H1 (cell line): Measurements from ENCODE around the gene AGBL1. TPM values are rescaled to one million over a fixed set of nuclear protein-coding genes. Genes with fewer than 3 reads are reported as not detected.

Experiments
- CTCF ChIA-PET: fragments of 300-600 bp; sonication (Branson Sonifier 250); formaldehyde crosslinking; loops from one replicate; lab custom pipeline; 2021; ENCODE audit not compliant: partially characterized antibody; lab: Charles Lee
- POLR2A ChIA-PET: fragments of 300-600 bp; sonication (Branson Sonifier 250); formaldehyde crosslinking; loops from one replicate; lab custom pipeline; 2021; ENCODE audit warnings: inconsistent platforms; ENCODE audit not compliant: partially characterized antibody; lab: Charles Lee
- DNase-seq, 2 experiments: peaks; one replicate each; pipeline versions ENCODE4 v3.0.0 to v3.0.0-alpha.2; 2010 to 2022; ENCODE audit warnings: low spot score in 2 of 2, low read depth in 1 of 2, mixed read lengths in 1 of 2
- FAIRE-seq: peaks from 2 replicates; lab custom pipeline; 2011; peaks lifted over from hg19 to GRCh38; lab: Jason Lieb, UNC
- H2AFZ ChIP-seq: 2 replicates; pipeline ENCODE4 v1.8.1; 2012; ENCODE audit warnings: low read length, inconsistent platforms
- H2AK5ac ChIP-seq: 2 replicates; pipeline ENCODE4 v1.6.1; 2013; ENCODE audit warnings: low read depth, low read length
- H2BK120ac ChIP-seq: replicated peaks from 2 replicates; pipeline ENCODE3; 2013; ENCODE audit warnings: low read depth, low read length, inconsistent platforms
- H2BK12ac ChIP-seq: 2 replicates; pipeline ENCODE4 v1.6.1; 2013; ENCODE audit warnings: low read depth, low read length
- H2BK15ac ChIP-seq: 2 replicates; pipeline ENCODE4 v1.6.1; 2013; ENCODE audit warnings: low read length
- H2BK20ac ChIP-seq: 2 replicates; pipeline ENCODE4 v1.6.1; 2013; ENCODE audit warnings: low read length
- H2BK5ac ChIP-seq: 2 replicates; pipeline ENCODE4 v1.6.1; 2013; ENCODE audit warnings: low read depth, low read length
- H3K14ac ChIP-seq: 2 replicates; pipeline ENCODE4 v1.6.1; 2013; ENCODE audit warnings: inconsistent platforms; ENCODE audit not compliant: insufficient read length
- H3K18ac ChIP-seq: 2 replicates; pipeline ENCODE4 v1.6.1; 2013; ENCODE audit warnings: low read length; ENCODE audit errors: extremely low read depth
- H3K23ac ChIP-seq: 2 replicates; pipeline ENCODE4 v1.6.1; 2013; ENCODE audit warnings: inconsistent platforms; ENCODE audit not compliant: insufficient read length
- H3K23me2 ChIP-seq: 2 replicates; pipeline ENCODE4 v1.6.1; 2013; ENCODE audit warnings: low read depth, low read length
- H3K27ac ChIP-seq: 2 replicates; pipeline ENCODE4 v1.6.1; 2011; ENCODE audit warnings: low read depth, low read length, inconsistent platforms
- H3K27me3 ChIP-seq, 4 experiments: replicated peaks in 1 of 4; 1 replicate in 1 of 4; 2 replicates in 3 of 4; pipeline versions ENCODE4 v1.6.1 to v1.8.1; 2011 to 2013; ENCODE audit warnings: low read length in 3 of 4, mild to moderate bottlenecking in 3 of 4, inconsistent platforms in 2 of 4, mixed read lengths in 2 of 4, moderate library complexity in 1 of 4; ENCODE audit not compliant: control insufficient read depth in 3 of 4, insufficient read depth in 3 of 4; ENCODE audit errors: extremely low read depth in 1 of 4
- H3K36me3 ChIP-seq, 4 experiments: 2 replicates each; pipeline versions ENCODE4 v1.6.1 to v1.8.1; 2011 to 2013; ENCODE audit warnings: mild to moderate bottlenecking in 4 of 4, low read length in 3 of 4, moderate library complexity in 2 of 4, control low read depth in 1 of 4, inconsistent platforms in 1 of 4; ENCODE audit not compliant: insufficient read depth in 4 of 4, control insufficient read depth in 2 of 4
- H3K4ac ChIP-seq: replicated peaks from 2 replicates; pipeline ENCODE3; 2013; ENCODE audit warnings: low read length, low read depth, mixed read lengths, inconsistent platforms; ENCODE audit not compliant: insufficient read length
- H3K4me1 ChIP-seq, 4 experiments: replicated peaks in 1 of 4; 1 replicate in 1 of 4; 2 replicates in 3 of 4; pipeline versions ENCODE4 v1.6.1 to v1.8.1; 2011 to 2013; ENCODE audit warnings: low read length in 3 of 4, inconsistent platforms in 2 of 4, mixed read lengths in 1 of 4; ENCODE audit not compliant: insufficient read depth in 4 of 4, control insufficient read depth in 3 of 4
- H3K4me2 ChIP-seq, 2 experiments: 2 replicates each; pipeline versions ENCODE4 v1.6.1 to v1.8.1; 2011 to 2013; ENCODE audit warnings: low read depth in 2 of 2, low read length in 2 of 2, control low read depth in 1 of 2, inconsistent platforms in 1 of 2, mild to moderate bottlenecking in 1 of 2; ENCODE audit not compliant: insufficient read depth in 1 of 2
- H3K4me3 ChIP-seq, 4 experiments: fragments of 200-600, 300-600 bp in 1 of 4; sonication (generic), shearing (Covaris generic), sonication (Bioruptor Twin) in 1 of 4; 2 replicates each; pipeline versions ENCODE4 v1.5.1 to v1.8.1; 2011 to 2016; ENCODE audit warnings: low read length in 4 of 4, low read depth in 3 of 4, control low read depth in 2 of 4, inconsistent platforms in 2 of 4, mild to moderate bottlenecking in 2 of 4, mixed read lengths in 1 of 4, moderate library complexity in 1 of 4; ENCODE audit not compliant: insufficient read depth in 2 of 4; ENCODE audit errors: extremely low read depth in 1 of 4
- H3K56ac ChIP-seq: replicated peaks from 2 replicates; pipeline ENCODE3; 2013; ENCODE audit warnings: low read depth, mild to moderate bottlenecking, mixed read lengths, low read length, inconsistent platforms; ENCODE audit not compliant: insufficient read length
- H3K79me1 ChIP-seq: 2 replicates; pipeline ENCODE4 v1.6.1; 2013; ENCODE audit warnings: low read depth, low read length, control low read depth
- H3K79me2 ChIP-seq, 2 experiments: 2 replicates each; pipeline versions ENCODE4 v1.6.1 to v1.8.1; 2012 to 2013; ENCODE audit warnings: low read length in 2 of 2, mild to moderate bottlenecking in 2 of 2, inconsistent platforms in 1 of 2; ENCODE audit not compliant: insufficient read depth in 2 of 2, control insufficient read depth in 1 of 2
- H3K9ac ChIP-seq, 4 experiments: replicated peaks in 1 of 4; 1 replicate in 1 of 4; 2 replicates in 3 of 4; pipeline versions ENCODE4 v1.6.1 to v1.8.1; 2011 to 2013; ENCODE audit warnings: low read depth in 3 of 4, low read length in 3 of 4, control low read depth in 2 of 4, mild to moderate bottlenecking in 2 of 4, moderate library complexity in 2 of 4, inconsistent platforms in 1 of 4; ENCODE audit errors: extremely low read depth in 1 of 4
- H3K9me3 ChIP-seq, 2 experiments: 2 replicates each; pipeline versions ENCODE4 v1.6.1 to v1.8.1; 2012 to 2013; ENCODE audit warnings: mild to moderate bottlenecking in 2 of 2, moderate library complexity in 2 of 2, control low read depth in 1 of 2, inconsistent platforms in 1 of 2, low read depth in 1 of 2, low read length in 1 of 2, mixed read lengths in 1 of 2; ENCODE audit not compliant: insufficient read depth in 2 of 2
- H4K20me1 ChIP-seq, 2 experiments: replicated peaks in 1 of 2; 2 replicates each; pipeline versions ENCODE3 to v1.8.1; 2011 to 2013; ENCODE audit warnings: inconsistent platforms in 2 of 2, low read length in 2 of 2, mild to moderate bottlenecking in 1 of 2; ENCODE audit not compliant: insufficient read depth in 2 of 2, control insufficient read depth in 1 of 2
- H4K5ac ChIP-seq: 2 replicates; pipeline ENCODE4 v1.6.1; 2013; ENCODE audit warnings: low read length, low read depth, mixed read lengths, inconsistent platforms; ENCODE audit not compliant: insufficient read length
- H4K8ac ChIP-seq: 2 replicates; pipeline ENCODE4 v1.8.0; 2013; ENCODE audit warnings: mild to moderate bottlenecking, moderate library complexity, low read length, inconsistent platforms; ENCODE audit not compliant: insufficient read depth; ENCODE audit errors: extremely low read depth
- H4K91ac ChIP-seq: replicated peaks from 2 replicates; pipeline ENCODE3; 2013; ENCODE audit warnings: low read length, mixed read lengths, inconsistent platforms; ENCODE audit not compliant: insufficient read length
- ATF2 ChIP-seq: IDR thresholded peaks from 2 replicates; pipeline ENCODE4 v1.6.1; 2012; ENCODE audit warnings: low read length, inconsistent platforms
- EGR1 ChIP-seq: IDR thresholded peaks from 2 replicates; pipeline ENCODE4 v1.6.1; 2011; ENCODE audit warnings: low read depth, low read length, borderline replicate concordance
- KDM5A ChIP-seq: fragments of 200-600 bp; IDR thresholded peaks from 2 replicates; pipeline ENCODE4 v1.7.1; 2012; ENCODE audit warnings: mild to moderate bottlenecking, low read length, inconsistent platforms, mixed read lengths
- RNF2 ChIP-seq: fragments of 200-900, 300-1000 bp; sonication (generic); IDR thresholded peaks from 2 replicates; pipeline ENCODE4 v1.7.1; 2016; ENCODE audit warnings: borderline replicate concordance, low read depth, mild to moderate bottlenecking, antibody characterized with exemption, low read length; ENCODE audit not compliant: poor library complexity, severe bottlenecking; ENCODE audit errors: missing control alignments
- TBP ChIP-seq: IDR thresholded peaks from 2 replicates; pipeline ENCODE4 v1.6.1; 2011; ENCODE audit warnings: low read depth, low read length, improper control_type of control experiment
- ZNF274 ChIP-seq: IDR thresholded peaks from 2 replicates; pipeline ENCODE4 v1.7.0; 2012; ENCODE audit warnings: low read length, borderline replicate concordance; ENCODE audit errors: extremely low read depth
- WGBS, 2 experiments: shearing (Covaris generic) in 1 of 2; methylation state at CpG; one replicate each; pipeline versions ENCODE4 v1.1.6 to v1.1.7; 2013 to 2015; ENCODE audit warnings: low lambda C conversion rate in 2 of 2, mixed read lengths in 2 of 2, inconsistent platforms in 1 of 2, low coverage in 1 of 2, missing lambda C conversion rate in 1 of 2; ENCODE audit not compliant: insufficient replicate concordance in 2 of 2, insufficient coverage in 1 of 2, insufficient read length in 1 of 2; ENCODE audit errors: extremely low coverage in 1 of 2, missing lambda C conversion rate in 1 of 2; 5-methylcytosine and 5-hydroxymethylcytosine counted together
- polyA plus RNA-seq, 7 experiments: library from polyadenylated mRNA; depleted of rRNA in 3 of 7; stranded (reverse) in 5 of 7; unstranded in 2 of 7; fragments of >200 nt in 5 of 7; fragments of 200-250 nt in 2 of 7; gene quantifications; 1 replicate in 5 of 7; 2 replicates in 1 of 7; 4 replicates in 1 of 7; pipeline versions ENCODE4 v1.2.1 to v1.2.3, GENCODE V29; 2011 to 2013; ENCODE audit warnings: missing spikeins in 2 of 7, mixed read lengths in 2 of 7
- total RNA-seq: library from RNA; stranded (reverse); fragmentation: NEBNext Ultra II Directional; extraction: Animal tissue kit (Norgen Biotek cat#: 25700); gene quantifications from 2 replicates; pipeline ENCODE4 v1.2.1, GENCODE V29; 2021

Gene AGBL1
- total and polyA plus RNA-seq, 2 of the 8 experiments (the other 6 are each of a cell fraction or from before 2014, with no cell fraction given) = not detected

GRCh38 chr15:86776145-86776544, 696.5 kb downstream of the AGBL1 start:
- 91% methylated on average over 2 of the region's 2 CpGs; no CpG with 5 or more reads in 1 of the 2 experiments for WGBS, 2 experiments
- H3K9me3 ChIP-seq = no peaks in the 10 kb centered on the region
- H3K79me2 ChIP-seq = no peaks in the 10 kb centered on the region
- H3K23ac ChIP-seq = no peak overlapping the region
- H3K4me3 ChIP-seq = no peak overlapping the region
- CTCF ChIA-PET = interaction anchor here (0.6 to 1.4 kb wide), 3 partner anchors 9 to 839 kb away, joined by 3 to 4 read pairs (median 3); no protein-coding TSS in a partner anchor
- H3K23me2 ChIP-seq = no peaks in the 10 kb centered on the region
- H4K20me1 ChIP-seq = no peaks in the 10 kb centered on the region
- H2AFZ ChIP-seq = no peak overlapping the region
- no peak overlapping the region for H2BK20ac ChIP-seq
- no peaks in the 10 kb centered on the region for H3K4me1 ChIP-seq
- H2BK12ac ChIP-seq = no peak overlapping the region
- no peak overlapping the region for H3K4me2 ChIP-seq
- no peak overlapping the region for H4K5ac ChIP-seq
- H3K27ac ChIP-seq = no peak overlapping the region
- POLR2A ChIA-PET = no interaction called here
- no peak overlapping the region for H2BK5ac ChIP-seq
- DNase-seq (no peak), FAIRE-seq (no peak)
- H3K4ac ChIP-seq = no peak overlapping the region
- H4K8ac ChIP-seq = no peak overlapping the region
- H2AK5ac ChIP-seq = no peak overlapping the region
- no peak overlapping the region for H2BK15ac ChIP-seq
- no peak overlapping the region for H3K18ac ChIP-seq
- H3K9ac ChIP-seq = no peak overlapping the region
- no peak overlapping the region for H3K56ac ChIP-seq
- TF ChIP-seq EGR1 (no peak), KDM5A (no peak), ATF2 (no peak), RNF2 (no peak), ZNF274 (no peak), TBP (no peak)
- no peaks in the 10 kb centered on the region for H3K27me3 ChIP-seq
- no peak overlapping the region for H2BK120ac ChIP-seq
- H3K36me3 ChIP-seq = no peaks in the 10 kb centered on the region
- no peaks in the 10 kb centered on the region for H3K79me1 ChIP-seq
- no peak overlapping the region for H4K91ac ChIP-seq
- H3K14ac ChIP-seq = no peak overlapping the region
